ENCODE results near the gene KRT33B.

KRT33B gene

GRCh38 chr17:41345992-41346391 is 23.6 kb downstream of the KRT33B start:
- DNase-seq = no peak

- DNase-seq = no peak
Observed at GRCh38 chr17:41343029-41343428, 26.6 kb downstream of the KRT33B start.

GRCh38 chr17:41340934-41341861 is 28.4 kb downstream of the KRT33B start:
- DNase-seq = peak; percentile 43

GRCh38 chr17:41340494-41340893 is 29.1 kb downstream of the KRT33B start:
- DNase-seq = no peak

- no peak for DNase-seq
Observed at GRCh38 chr17:41339571-41340172, 29.9 kb downstream of the KRT33B start.

- DNase-seq = no peak
Observed at GRCh38 chr17:41338961-41339485, 30.6 kb downstream of the KRT33B start.

GRCh38 chr17:41335747-41336146 is 33.9 kb downstream of the KRT33B start:
- no peak for DNase-seq

- no peak for DNase-seq
Observed at GRCh38 chr17:41334385-41335305, 35.0 kb downstream of the KRT33B start.

- DNase-seq = no peak
Observed at GRCh38 chr17:41333836-41334235, 35.8 kb downstream of the KRT33B start.

- no peak for DNase-seq
Observed at GRCh38 chr17:41333098-41333497, 36.5 kb downstream of the KRT33B start.

GRCh38 chr17:41332239-41332638 is 37.4 kb downstream of the KRT33B start:
- DNase-seq = no peak

- no peak for DNase-seq
Observed at GRCh38 chr17:41331606-41332005, 38.0 kb downstream of the KRT33B start.

- DNase-seq = no peak
Observed at GRCh38 chr17:41329279-41329948, 40.2 kb downstream of the KRT33B start.

GRCh38 chr17:41328207-41328606 is 41.4 kb downstream of the KRT33B start:
- DNase-seq = no peak

- DNase-seq = no peak
Observed at GRCh38 chr17:41327411-41328120, 42.0 kb downstream of the KRT33B start.

- DNase-seq = no peak
Observed at GRCh38 chr17:41326173-41327145, 43.2 kb downstream of the KRT33B start.

GRCh38 chr17:41325611-41326010 is 44.0 kb downstream of the KRT33B start:
- no peak for DNase-seq

- no peak for DNase-seq
Observed at GRCh38 chr17:41325126-41325525, 44.5 kb downstream of the KRT33B start.

- DNase-seq = no peak
Observed at GRCh38 chr17:41324180-41325075, 45.2 kb downstream of the KRT33B start.
